GM21360 (cell line): ENCODE data around the gene UPB1.
"Not testable (repeated sequence)": the region's sequence is repeated elsewhere in the genome, so short reads cannot be mapped to it uniquely, and the experiment has no call there.

Experiments used
- ATAC-seq: cut with Tn5 transposase; IDR thresholded peaks from one replicate; pipeline ENCODE4 v1.9.1; 2021; ENCODE audit warnings: mild to moderate bottlenecking, moderate library complexity; ENCODE audit not compliant: unreplicated experiment

UPB1 gene

GRCh38 chr22:24474649-24475255 is 20.4 kb upstream of the UPB1 start:
- ATAC-seq: no peak

DNA sequence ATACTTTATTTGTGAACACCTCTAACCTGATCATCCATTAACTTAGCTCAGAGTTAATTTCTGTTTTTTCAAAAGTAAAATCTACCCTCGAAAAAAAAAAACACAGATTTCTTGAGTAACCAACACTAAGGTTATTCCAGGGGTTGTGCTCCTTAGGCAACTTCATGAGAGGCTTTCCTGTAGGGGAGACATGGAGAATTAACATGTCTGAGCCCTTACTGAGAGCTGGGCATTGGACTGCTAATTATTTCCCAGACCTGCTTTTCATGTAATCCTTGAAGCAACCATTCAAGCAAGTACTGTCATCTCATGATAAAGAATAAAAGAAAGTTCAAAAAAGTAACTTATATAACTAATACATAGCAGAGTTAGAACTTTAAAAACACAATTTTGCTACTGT is 13.5 kb upstream of the UPB1 start:
- ATAC-seq: no peak

GRCh38 chr22:24482575-24482974 is 12.6 kb upstream of the UPB1 start:
- no peak for ATAC-seq

GRCh38 chr22:24482998-24483397 is 12.1 kb upstream of the UPB1 start:
- ATAC-seq: no peak

DNA sequence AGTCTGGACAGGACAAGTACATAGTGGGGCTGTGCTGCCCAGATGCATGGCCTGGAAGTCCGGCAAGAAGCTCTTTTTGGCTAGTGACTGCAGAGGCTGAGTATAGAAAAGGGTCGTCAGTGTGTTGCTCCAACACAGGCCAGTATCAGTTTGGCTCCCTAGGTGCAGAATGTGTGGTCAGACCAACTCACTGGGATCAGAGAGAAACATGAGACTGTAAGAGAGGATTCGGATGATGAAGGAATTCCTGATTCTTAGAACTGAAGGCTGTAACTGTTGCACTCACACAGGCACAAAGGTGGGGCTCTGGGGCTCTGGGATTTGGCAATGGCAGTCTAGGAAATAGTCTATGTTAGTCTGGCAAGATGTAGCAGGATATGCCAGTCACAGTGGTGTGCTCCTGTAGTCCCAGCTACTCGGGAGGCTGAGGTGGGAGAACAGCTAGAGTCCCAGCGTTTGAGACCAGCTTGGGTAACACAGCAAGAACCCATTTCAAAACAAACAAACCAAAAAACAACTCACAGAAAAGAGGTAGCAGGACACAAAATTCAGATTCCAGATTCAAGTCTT is 11.1 kb upstream of the UPB1 start:
- no peak for ATAC-seq

DNA sequence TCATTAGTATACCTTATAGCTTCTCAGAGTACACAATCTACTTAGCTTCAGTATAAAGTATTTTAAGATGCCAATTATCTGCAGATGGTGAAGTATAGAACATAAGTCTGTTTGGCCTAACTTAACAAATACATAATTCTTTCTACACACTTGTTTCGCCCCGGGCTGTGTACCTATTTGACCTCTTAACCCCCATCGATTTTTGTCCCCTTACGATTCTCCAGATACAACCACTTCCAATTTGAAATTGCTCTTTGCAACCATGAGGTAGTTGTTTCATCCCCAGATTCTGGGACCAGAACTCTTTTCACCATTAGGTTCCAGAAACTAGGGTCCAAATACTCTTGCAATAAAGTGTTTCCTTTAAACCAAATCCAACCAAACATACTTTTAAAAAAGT is 10.0 kb upstream of the UPB1 start:
- no peak for ATAC-seq

- no peak for ATAC-seq
Observed at GRCh38 chr22:24485608-24486007, 9.5 kb upstream of the UPB1 start.

DNA sequence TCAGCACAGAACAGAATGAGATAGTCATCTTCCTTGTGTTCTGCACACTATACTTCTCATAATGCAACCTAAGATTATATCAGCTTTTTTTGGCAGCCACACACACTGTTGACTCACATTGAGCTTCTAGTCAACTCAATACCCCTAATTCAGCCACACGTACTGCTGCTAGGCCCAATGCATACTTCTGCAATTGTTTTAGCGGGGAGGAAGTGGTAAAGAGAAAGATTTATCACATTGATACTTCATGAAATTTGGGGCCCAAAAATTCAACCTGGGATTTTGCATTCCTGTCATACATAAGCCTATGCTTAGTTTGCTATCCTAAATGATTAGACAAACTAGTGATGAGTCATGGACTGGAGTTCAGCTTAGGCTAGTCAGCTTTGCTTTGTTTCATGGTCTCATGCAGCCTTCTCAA is 8.6 kb upstream of the UPB1 start:
- ATAC-seq: no peak

DNA sequence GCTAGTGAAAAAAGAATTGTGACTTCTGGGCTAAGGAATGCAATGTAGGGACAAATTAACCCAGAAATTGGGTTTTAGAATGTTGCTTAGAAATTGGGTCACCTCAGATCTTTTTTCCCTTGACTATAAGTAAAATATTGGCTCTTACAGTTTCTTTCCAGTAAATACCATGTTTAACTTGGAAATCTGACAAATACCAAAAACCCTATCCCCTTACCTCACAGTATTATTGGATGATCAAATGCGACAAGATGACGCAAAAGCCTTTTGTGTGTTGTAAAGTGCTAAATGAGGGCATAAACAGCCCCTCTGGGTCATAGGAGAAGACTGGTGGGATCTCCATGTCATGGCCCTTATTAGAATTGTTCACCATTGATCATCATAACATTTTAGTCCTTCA is 6.1 kb upstream of the UPB1 start:
- no peak for ATAC-seq

- not testable (repeated sequence) for ATAC-seq
Observed at GRCh38 chr22:24489434-24489833, 5.7 kb upstream of the UPB1 start.

DNA sequence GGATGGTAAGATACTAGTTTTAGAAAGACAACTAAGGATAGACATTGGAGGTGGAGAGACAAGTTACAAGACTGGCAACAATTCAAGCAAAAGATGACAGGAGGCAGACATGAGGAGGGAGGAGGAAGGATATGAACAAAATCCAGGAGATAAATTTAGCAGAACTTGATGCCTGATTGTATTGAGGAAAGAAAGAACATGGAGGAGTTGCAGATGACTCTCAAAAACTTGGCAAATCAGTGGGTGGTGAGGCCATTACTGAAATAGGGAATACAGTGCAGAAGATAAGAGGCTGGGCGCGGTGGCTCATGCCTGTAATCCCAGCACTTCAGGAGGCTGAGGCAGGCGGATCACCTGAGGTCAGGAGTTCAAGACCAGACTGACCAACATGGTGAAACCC is 2.7 kb upstream of the UPB1 start:
- no peak for ATAC-seq

DNA sequence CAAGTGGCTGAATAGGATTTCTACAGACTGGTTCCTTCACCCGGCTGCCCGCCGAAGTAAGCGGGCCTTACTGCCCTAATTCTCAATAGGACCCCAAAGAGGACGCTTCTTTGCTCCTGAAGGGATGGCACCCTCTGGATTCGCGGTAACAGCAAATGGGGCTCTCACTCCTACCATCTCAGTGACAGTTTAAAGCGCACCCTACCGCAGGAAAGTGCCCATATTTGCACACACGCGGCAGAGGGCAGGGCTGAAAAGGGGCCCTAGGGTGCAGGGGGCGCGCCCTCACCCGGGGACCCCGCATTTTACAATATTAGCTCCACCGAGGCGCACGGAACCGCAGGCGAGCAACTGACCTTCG is 985 bp upstream of the UPB1 start:
- no peak for ATAC-seq

- ATAC-seq: no peak
Observed at GRCh38 chr22:24495365-24495675, 188 bp downstream of the UPB1 start.

DNA sequence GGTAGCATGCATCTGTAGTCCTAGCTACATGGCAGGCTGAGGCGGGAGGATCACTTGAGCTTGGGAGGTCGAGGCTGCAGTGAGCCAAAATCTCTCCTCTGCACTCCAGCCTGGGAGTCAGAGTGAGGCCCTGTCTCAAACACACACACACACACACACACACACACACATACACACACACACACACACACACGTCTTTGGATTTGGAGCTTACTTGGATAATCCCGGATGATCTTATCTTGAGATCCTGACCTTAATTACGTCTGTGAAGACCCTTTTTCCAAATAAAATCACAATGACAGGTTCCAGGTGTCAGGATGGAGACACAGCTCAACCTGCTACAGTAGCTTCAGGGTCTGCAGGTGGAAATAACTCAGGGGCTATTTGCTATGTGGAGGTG is 1.1 kb downstream of the UPB1 start:
- no peak for ATAC-seq

DNA sequence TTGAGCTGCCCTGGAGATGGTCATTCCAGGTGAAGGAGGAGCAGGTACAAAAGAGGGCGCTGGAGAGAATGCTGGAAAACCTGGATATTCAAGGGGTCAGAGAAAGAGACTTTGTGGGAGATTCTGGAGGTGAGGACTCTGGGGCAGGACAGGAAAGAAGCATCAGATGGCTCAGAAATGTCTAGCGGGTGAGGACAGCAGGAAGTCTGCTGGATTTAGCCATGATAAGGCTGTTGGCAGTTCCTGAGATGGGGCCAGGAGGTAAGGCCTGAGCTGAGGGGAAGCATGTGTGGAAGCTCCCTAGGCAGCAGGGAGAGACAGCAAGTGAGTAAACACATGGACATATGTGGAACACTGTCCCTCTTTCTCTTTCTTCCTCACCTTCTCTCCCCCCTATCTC is 1.5 kb downstream of the UPB1 start:
- ATAC-seq: no peak

GRCh38 chr22:24497841-24498258 is 2.7 kb downstream of the UPB1 start:
- ATAC-seq: no peak

GRCh38 chr22:24498824-24499223 is 3.7 kb downstream of the UPB1 start:
- ATAC-seq: no peak

- ATAC-seq: no peak
Observed at GRCh38 chr22:24499706-24500276, 4.7 kb downstream of the UPB1 start.

DNA sequence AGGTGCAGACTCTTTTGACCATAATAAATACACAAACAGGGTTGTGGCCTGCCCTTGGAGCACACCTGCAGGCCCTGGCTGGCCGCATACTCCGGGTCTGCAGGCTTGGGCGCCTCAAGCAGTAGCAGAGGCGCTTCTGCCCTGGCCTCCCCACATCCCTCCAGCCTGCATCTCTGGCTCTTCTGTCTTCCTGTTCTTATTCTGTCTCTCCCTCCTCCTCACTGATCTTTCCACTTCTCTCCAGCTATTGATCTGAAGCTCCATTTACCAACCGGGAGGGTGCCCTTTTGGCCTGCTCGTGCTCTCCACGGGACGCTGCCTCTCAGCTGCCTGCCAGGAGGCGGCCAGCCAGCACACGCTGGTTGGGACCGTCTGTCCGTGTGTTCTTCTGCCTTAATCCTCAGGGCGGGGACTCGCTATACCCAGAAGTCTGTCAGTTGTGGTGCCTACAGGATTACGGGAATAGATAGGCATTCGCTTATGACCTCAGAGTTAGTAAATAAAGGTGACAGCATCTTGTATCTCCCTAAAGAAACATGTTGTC is 5.2 kb downstream of the UPB1 start:
- no peak for ATAC-seq

DNA sequence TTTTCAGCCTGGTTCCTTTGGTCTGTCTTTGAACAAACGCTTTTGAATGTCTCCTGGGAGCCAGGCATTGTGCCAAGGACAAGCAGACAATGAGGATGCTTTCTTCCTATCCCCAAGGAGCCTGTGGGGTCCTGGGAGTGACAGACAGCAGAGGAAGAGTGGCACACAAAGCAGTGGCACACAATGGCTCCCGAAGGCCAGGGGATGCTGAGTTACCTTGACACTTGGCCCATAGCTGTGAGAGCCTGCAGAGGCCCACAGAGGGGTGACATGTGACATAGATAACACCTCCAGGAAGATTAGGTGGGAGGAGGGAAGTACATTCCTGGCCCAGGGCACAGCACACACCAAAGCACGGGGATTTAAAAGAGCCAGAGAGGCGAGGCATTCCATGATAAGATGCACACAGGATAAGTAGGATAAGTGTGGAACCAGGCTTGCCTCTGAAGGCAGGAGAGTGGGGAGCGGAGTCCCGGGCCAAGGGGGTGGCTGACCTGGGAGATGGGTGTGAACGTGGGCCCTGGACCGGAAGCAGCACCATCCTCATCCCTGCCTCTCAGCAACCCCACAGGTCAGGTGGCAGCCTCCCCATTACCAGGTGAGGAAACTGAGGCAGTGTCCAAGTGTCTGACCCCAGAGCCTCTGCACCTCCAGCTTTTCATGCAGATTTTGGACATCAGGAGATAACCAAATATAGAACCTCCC is 6.3 kb downstream of the UPB1 start:
- no peak for ATAC-seq

DNA sequence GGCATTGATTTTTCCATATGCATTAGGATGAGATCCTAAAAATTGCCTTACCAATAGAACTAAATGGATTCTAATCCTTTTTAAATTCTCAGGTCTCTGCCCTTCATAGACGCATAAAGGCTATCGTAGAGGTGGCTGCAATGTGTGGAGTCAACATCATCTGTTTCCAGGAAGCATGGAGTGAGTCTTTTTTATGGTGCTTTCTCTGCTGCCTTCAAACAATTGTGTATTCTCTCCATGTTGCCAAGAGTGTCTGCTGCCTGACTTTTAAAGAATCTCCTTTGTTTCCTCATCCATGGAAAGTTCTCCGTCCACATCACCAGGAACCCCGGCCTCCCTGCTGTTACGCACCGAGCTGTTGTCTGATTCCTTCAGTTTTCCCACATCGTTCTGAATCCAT is 6.9 kb downstream of the UPB1 start:
- ATAC-seq: no peak

- no peak for ATAC-seq
Observed at GRCh38 chr22:24502541-24502940, 7.4 kb downstream of the UPB1 start.
